Heart left ventricle (tissue), 13 donors: ENCODE results near the gene HMG20A.

Source experiments
- POLR2A ChIP-seq, 2 donors: fragments of 450-650 bp; IDR thresholded peaks; one replicate each; pipeline ENCODE4 v1.6.1; 2017; ENCODE audit warnings: antibody characterized with exemption in 2 of 2, mild to moderate bottlenecking in 2 of 2, moderate library complexity in 2 of 2
- TF ChIP-seq, protein P1 (sequence below), 12 donors: fragments of 200-600 bp; sonication (generic) in 4 of 12; IDR thresholded peaks; one replicate each; pipeline versions ENCODE4 v1.5.0 to v1.8.0; 2018 to 2022; ENCODE audit warnings: antibody characterized with exemption in 12 of 12, mild to moderate bottlenecking in 5 of 12
- donor health status: ischemic (EF 13 %, LVEDD 7.1; RV severe dilation, severe dysfunction).
- donor health status: DM: no; HTN: yes; CAD: no.
- donor health status: DM: no; HTN: no; CAD: no.
- donor health status: ischemic (EF 25% LVEDD 6.9; RV normal size, moderate dysfunction).
- donor health status: ischemic (EF 25% LVEDD 5.7; RV mildly dilated, moderate dysfunction).
- donor health status: ischemic (EF 35%, LVEDD 5.7; RV mildly dilated, moderate dysfunction).
- donor health status: nonischemic (EF 11% LVEDD 7.7; RV severe dilation, severe dysfunction).
- donor health status: DM: yes; HTN: yes; CAD: no.
- donor health status: PGD.
- donor health status: ischemic (EF 29% LVEDD 5.4; RV normal size, mild dysfunction).
- donor health status: nonischemic (EF 23%, LVEDD 6.1; RV moderate dilation, normal function).

DNA sequence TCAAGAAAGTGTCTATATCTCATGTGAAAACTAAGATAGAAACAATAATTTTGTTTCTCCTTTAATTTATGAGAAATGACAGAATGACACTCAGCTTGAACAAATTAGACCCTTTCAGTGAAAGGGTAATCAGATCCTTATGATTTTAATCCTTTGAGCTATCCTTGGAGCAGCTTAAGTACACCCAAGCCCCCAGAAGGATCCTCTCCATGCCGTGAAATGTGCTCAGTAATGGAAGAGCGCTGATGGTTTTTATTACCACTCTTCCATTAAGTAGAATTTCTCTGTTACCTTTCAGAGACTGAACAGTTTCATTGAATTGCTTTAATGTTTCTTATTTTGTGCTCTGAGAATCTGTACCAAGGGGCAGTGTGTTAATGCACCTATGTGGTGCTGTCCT is 54.3 kb downstream of the HMG20A start:
- TF ChIP-seq POLR2A (IDR thresholded peaks at IDR 0.05): no peak
- TF ChIP-seq, protein P1, sequence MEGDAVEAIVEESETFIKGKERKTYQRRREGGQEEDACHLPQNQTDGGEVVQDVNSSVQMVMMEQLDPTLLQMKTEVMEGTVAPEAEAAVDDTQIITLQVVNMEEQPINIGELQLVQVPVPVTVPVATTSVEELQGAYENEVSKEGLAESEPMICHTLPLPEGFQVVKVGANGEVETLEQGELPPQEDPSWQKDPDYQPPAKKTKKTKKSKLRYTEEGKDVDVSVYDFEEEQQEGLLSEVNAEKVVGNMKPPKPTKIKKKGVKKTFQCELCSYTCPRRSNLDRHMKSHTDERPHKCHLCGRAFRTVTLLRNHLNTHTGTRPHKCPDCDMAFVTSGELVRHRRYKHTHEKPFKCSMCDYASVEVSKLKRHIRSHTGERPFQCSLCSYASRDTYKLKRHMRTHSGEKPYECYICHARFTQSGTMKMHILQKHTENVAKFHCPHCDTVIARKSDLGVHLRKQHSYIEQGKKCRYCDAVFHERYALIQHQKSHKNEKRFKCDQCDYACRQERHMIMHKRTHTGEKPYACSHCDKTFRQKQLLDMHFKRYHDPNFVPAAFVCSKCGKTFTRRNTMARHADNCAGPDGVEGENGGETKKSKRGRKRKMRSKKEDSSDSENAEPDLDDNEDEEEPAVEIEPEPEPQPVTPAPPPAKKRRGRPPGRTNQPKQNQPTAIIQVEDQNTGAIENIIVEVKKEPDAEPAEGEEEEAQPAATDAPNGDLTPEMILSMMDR (IDR thresholded peaks at IDR 0.05): no peak
